Measurements from ENCODE around the gene NSF. TPM values are rescaled to one million over a fixed set of nuclear protein-coding genes. Genes with fewer than 3 reads are reported as not detected.

NSF gene
- total and polyA plus RNA-seq, 2 donors (not counting 3 experiments of a cell fraction or from before 2014, with no cell fraction given), result 18.5 to 43.7 TPM

- FAIRE-seq, result no peak
- no TSS peak for BruUV-seq (replicated peaks)
These were observed 137.3 kb downstream of the NSF start for GRCh38 chr17:46727572-46728348.

More at GRCh38 chr17:46727572-46728348, 137.3 kb downstream of the NSF start:
- Histone ChIP-seq H3K36me3 (ENCODE audit: control insufficient read depth in 2 of 2, extremely low read depth in 1 of 2, insufficient read depth in 2 of 2, low read length in 2 of 2) (no peaks in the 10 kb centered on the region), H3K9me3 (replicated peaks; ENCODE audit: control insufficient read depth, insufficient read depth, low read length) (no peaks in the 10 kb centered on the region), H3K27me3 (ENCODE audit: control insufficient read depth in 2 of 2, insufficient read depth in 2 of 2, low read length in 2 of 2) (no peaks in the 10 kb centered on the region), H3K4me2 (ENCODE audit: insufficient read depth, low read length) (no peak overlapping the region), H3K9ac (replicated peaks; ENCODE audit: extremely low read depth, insufficient read depth, low read length) (no peak overlapping the region), H3K4me1 (ENCODE audit: control insufficient read depth, extremely low read depth, insufficient read depth, low read length) (no peaks in the 10 kb centered on the region), H3K4me3 (replicated peaks in 1 of 3; ENCODE audit: insufficient read depth in 1 of 3, low read depth in 1 of 3, low read length in 3 of 3) (no peak overlapping the region), H3K27ac (ENCODE audit: insufficient read depth, low read depth, low read length) (no peak overlapping the region), H3K79me2 (ENCODE audit: control insufficient read depth, insufficient read depth, low read length) (no peaks in the 10 kb centered on the region), H4K20me1 (replicated peaks; ENCODE audit: control insufficient read depth, extremely low read depth, insufficient read depth, low read length) (no peaks in the 10 kb centered on the region), H3K9me1 (replicated peaks; ENCODE audit: control insufficient read depth, extremely low read depth, insufficient read depth, low read length) (no peaks in the 10 kb centered on the region), H2AFZ (ENCODE audit: low read depth, low read length) (no peak overlapping the region)
- intact Hi-C loops (cut with micrococcal nuclease), result loop anchor here (5.0 to 10.0 kb wide), 2 partner anchors 40 to 97 kb away; no protein-coding TSS in a partner anchor
- TF ChIP-seq POLR2AphosphoS5 (IDR thresholded peaks at IDR 0.05; ENCODE audit: insufficient read depth, low read depth, low read length), result no peak
- no peak for TF ChIP-seq MAX (IDR thresholded peaks at IDR 0.05; ENCODE audit: insufficient read depth, insufficient read length)
- no peak for TF ChIP-seq MYC (IDR thresholded peaks at IDR 0.05; ENCODE audit: low read depth, low read length)
- TF ChIP-seq FOS (IDR thresholded peaks at IDR 0.05; ENCODE audit: borderline replicate concordance, insufficient read depth, low read length), result no peak
- no peak for TF ChIP-seq EZH2 (IDR thresholded peaks at IDR 0.05; ENCODE audit: borderline replicate concordance, low read depth, low read length, severe bottlenecking)
- no peak for TF ChIP-seq CTCF (IDR thresholded peaks at IDR 0.05; ENCODE audit: extremely low read depth in 1 of 2, insufficient read depth in 1 of 2, low read depth in 1 of 2, low read length in 2 of 2)
- TF ChIP-seq POLR2A (IDR thresholded peaks at IDR 0.05; ENCODE audit: low read depth, low read length), result no peak
- no peak for TF ChIP-seq JUN (IDR thresholded peaks at IDR 0.05; ENCODE audit: borderline replicate concordance, insufficient read depth, insufficient read length, low read depth)
- no peak for TF ChIP-seq GATA2 (IDR thresholded peaks at IDR 0.05; ENCODE audit: insufficient read depth, insufficient read length, low read depth, low read length)
- no peak for DNase-seq (ENCODE audit: low read depth, low spot score)
- ChIA-PET CTCF (no interaction called here), POLR2A (interaction anchor here (0.6 kb wide), 1 partner anchor 143 kb away, joined by 5 read pairs; no protein-coding TSS in a partner anchor)
- dilution Hi-C loops (cut with MboI; ENCODE audit: extremely low pct_ligation_motif_present, low sequenced_read_pairs), result no loop called here
